ENCODE measurements around the gene SSNA1.
"Not testable (repeated sequence)": the region's sequence is repeated elsewhere in the genome, so short reads cannot be mapped to it uniquely, and the experiment has no call there.

SSNA1 gene

DNA sequence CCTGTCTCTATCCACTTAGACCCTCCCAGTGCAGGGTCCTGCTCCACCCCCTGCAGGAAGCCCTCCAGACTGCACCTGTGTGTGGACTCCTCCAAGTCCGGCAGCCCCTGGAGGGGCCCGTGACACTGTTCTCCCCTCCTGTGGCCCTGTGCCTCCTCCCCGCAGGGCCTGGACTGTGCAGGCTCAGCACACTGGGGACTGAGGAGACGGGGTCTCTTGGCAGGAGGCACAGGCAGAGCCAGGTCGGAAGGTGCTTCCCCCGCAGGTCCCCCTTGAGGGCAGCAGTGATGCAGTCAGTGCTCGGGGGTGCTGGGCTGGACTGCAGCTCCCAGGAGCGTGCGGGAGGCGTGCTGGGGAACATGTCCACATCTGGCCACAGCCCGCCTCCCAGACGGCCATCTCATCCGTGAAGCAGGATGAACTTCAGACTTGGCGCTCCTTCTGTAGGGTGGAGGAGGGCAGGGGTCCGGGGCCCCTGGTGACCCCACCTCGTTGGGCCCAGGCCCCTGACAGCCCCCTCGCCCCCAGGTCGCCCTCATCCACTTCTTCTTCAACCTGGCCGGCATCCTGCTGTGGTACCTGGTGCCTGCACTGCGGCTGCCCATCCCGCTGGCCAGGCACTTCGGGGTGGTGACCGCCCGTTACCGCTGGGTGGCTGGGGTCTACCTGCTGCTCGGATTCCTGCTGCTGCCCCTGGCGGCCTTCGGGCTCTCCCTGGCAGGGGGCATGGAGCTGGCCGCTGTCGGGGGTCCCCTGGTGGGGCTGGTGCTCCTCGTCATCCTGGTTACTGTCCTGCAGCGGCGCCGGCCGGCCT, 47.2 kb downstream of the SSNA1 start:
- Histone ChIP-seq H3K27ac (no peak overlapping the region), H3K4me3 (peak overlapping the region; percentile 49; the same call in 1 of the 2 replicates), H3K9ac (ENCODE audit: insufficient read length) (no peak overlapping the region), H3K9me3 (ENCODE audit: low read depth, low read length) (no peaks in the 10 kb centered on the region), H3K36me3 (ENCODE audit: insufficient read depth, low read length) (no peaks in the 10 kb centered on the region)
- TF ChIP-seq EZH2 (IDR thresholded peaks at IDR 0.05), result no peak
- no peak for TF ChIP-seq FOXP2 (optimal IDR thresholded peaks at IDR 0.05; ENCODE audit: control extremely low read depth, extremely low read length, insufficient read depth)
- TF ChIP-seq POLR2AphosphoS5 (IDR thresholded peaks at IDR 0.05; ENCODE audit: borderline replicate concordance, low read depth, low read length), result no peak
- no peak for DNase-seq (ENCODE audit: low read depth, low spot score)

DNA sequence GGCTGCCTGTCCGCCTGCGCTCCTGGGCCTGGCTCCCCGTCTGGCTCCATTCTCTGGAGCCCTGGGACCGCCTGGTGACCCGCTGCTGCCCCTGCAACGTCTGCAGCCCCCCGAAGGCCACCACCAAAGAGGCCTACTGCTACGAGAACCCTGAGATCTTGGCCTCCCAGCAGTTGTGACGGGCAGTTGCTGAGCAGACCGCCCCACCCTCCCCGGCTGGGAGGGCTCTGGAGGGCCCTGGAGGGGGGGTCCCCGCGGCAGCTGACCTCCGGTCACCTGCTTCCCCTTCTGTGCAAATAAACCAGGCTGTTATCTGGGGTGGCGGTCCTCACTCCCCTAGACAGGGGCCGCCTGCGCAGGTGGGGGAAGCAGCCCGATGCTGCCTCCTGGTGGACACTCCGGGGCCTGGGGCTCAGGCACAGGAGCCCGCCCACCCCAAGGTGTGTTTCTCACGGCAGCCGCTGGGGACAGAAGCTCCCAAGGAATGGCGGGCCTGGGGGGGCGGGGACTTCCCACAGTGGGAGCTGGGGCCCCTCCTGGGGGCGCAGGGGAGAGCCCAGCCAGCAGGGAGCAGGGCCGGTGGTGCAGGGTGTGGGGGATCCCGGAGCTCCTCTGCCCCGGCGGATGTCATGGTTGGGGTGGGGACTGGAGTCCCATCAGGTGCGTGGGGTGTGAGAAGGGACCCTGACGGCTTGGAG, 47.9 kb downstream of the SSNA1 start:
- no peaks in the 10 kb centered on the region for H3K9me3 ChIP-seq (ENCODE audit: low read depth, low read length)
- H3K4me3 ChIP-seq, result peak overlapping the region; percentile 49
- H3K36me3 ChIP-seq (ENCODE audit: insufficient read depth, low read length), result no peaks in the 10 kb centered on the region
- H3K9ac ChIP-seq (ENCODE audit: insufficient read length), result no peak overlapping the region
- DNase-seq (ENCODE audit: low read depth, low spot score), result no peak
- TF ChIP-seq EZH2 (IDR thresholded peaks at IDR 0.05) (no peak), POLR2AphosphoS5 (IDR thresholded peaks at IDR 0.05; ENCODE audit: borderline replicate concordance, low read depth, low read length) (no peak), FOXP2 (optimal IDR thresholded peaks at IDR 0.05; ENCODE audit: control extremely low read depth, extremely low read length, insufficient read depth) (no peak)
- no peak overlapping the region for H3K27ac ChIP-seq

GRCh38 chr9:137236936-137237421, 48.5 kb downstream of the SSNA1 start:
- TF ChIP-seq EZH2 (IDR thresholded peaks at IDR 0.05) (no peak), FOXP2 (optimal IDR thresholded peaks at IDR 0.05; ENCODE audit: control extremely low read depth, extremely low read length, insufficient read depth) (no peak), POLR2AphosphoS5 (IDR thresholded peaks at IDR 0.05; ENCODE audit: borderline replicate concordance, low read depth, low read length) (no peak)
- Histone ChIP-seq H3K27ac (no peak overlapping the region), H3K36me3 (ENCODE audit: insufficient read depth, low read length) (peaks cover 3% of the 10 kb centered on the region), H3K9ac (ENCODE audit: insufficient read length) (no peak overlapping the region), H3K9me3 (ENCODE audit: low read depth, low read length) (no peaks in the 10 kb centered on the region), H3K4me3 (peak overlapping the region; percentile 31)
- no peak for DNase-seq (ENCODE audit: low read depth, low spot score)

DNA sequence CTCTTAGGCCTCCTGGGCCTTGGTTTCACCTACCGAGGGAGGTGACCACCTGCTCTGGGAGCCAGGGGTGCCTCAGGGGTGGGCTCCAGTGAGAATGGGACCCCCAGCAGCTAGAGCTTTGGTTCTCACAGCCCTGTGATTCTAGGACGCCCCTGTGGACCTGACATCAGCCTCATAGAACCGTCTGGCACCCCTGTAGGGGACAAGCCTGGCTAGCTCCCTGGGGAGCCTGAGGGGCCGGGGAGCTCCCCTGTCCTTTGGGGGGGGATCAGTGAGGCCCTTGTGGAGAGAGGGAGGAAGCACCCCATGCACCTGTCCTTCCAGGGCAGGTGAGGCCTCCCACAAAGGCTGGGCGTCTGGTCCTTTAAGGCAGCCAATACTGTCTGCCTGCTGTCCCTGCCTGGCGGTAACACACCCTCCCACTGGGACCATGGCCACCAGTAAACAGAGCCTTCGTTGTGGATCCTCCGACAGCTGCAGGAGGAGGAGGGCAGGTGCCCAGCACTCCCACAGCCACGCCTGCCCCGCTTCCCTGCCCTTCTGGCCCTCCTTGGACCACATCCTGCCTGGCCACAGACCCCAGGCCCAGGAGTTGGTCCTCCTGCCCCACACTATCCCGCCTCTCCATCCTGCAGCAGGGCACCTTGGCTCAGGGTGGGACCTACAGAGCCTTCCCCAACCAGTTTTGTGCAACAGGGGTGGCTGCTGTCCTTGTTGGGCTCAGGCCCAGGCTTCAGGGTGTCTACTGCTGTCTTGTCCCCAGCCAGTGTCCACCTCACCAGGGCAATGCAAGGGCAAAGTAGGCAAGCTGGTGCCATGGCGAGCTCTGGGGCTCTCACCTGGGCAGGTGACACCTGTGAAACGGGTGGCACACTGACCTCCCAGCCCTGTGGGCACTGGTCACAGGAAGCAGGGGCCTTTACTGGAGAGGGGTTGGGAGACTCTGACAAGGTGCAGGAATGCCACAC, 49.6 kb downstream of the SSNA1 start:
- TF ChIP-seq EZH2 (IDR thresholded peaks at IDR 0.05) (no peak), POLR2AphosphoS5 (IDR thresholded peaks at IDR 0.05; ENCODE audit: borderline replicate concordance, low read depth, low read length) (no peak), FOXP2 (optimal IDR thresholded peaks at IDR 0.05; ENCODE audit: control extremely low read depth, extremely low read length, insufficient read depth) (no peak)
- no peak for DNase-seq (ENCODE audit: low read depth, low spot score)
- Histone ChIP-seq H3K4me3 (no peak overlapping the region), H3K27ac (no peak overlapping the region), H3K9me3 (ENCODE audit: low read depth, low read length) (no peaks in the 10 kb centered on the region), H3K36me3 (ENCODE audit: insufficient read depth, low read length) (peaks cover 14% of the 10 kb centered on the region), H3K9ac (ENCODE audit: insufficient read length) (no peak overlapping the region)

GRCh38 chr9:137239541-137240200, 51.2 kb downstream of the SSNA1 start:
- not testable (repeated sequence) for H3K9me3 ChIP-seq (ENCODE audit: low read depth, low read length); DNase-seq (ENCODE audit: low read depth, low spot score)
- H3K9ac ChIP-seq (ENCODE audit: insufficient read length), result peak overlapping the region; percentile 88
- peak overlapping the region; percentile 80 for H3K4me3 ChIP-seq
- peak overlapping the region; percentile 85 for H3K27ac ChIP-seq
- peaks cover 21% of the 10 kb centered on the region for H3K36me3 ChIP-seq (ENCODE audit: insufficient read depth, low read length)
